Activated CD4-positive, alpha-beta memory T cell treated with anti-CD3 and anti-CD28 coated beads, Interleukin-2, amount 10 ng/mL, durations not matched to agents 7 days and 5 days (primary cell): ENCODE measurements around the gene CC2D1A. TPM values are rescaled to one million over a fixed set of nuclear protein-coding genes. Genes with fewer than 3 reads are reported as not detected.

Experiments
- CTCF ChIA-PET: fragments of 350-600 bp; sonication (Branson Sonifier 250); formaldehyde crosslinking; loops from one replicate; lab custom pipeline; 2021; ENCODE audit warnings: antibody characterized with exemption, inconsistent platforms; lab: Charles Lee
- POLR2A ChIA-PET: fragments of 350-600 bp; sonication (Branson Sonifier 250); formaldehyde crosslinking; loops from one replicate; lab custom pipeline; 2021; ENCODE audit warnings: antibody characterized with exemption; lab: Charles Lee
- DNase-seq: peaks from one replicate; pipeline ENCODE4 v3.0.0-alpha.2; 2020
- H3K27ac Mint-ChIP-seq: one replicate; pipeline ENCODE4 v1.8.0; 2021; ENCODE audit warnings: mild to moderate bottlenecking, mixed read lengths
- H3K27me3 Mint-ChIP-seq: one replicate; pipeline ENCODE4 v1.8.0; 2021; ENCODE audit warnings: mixed read lengths
- H3K36me3 Mint-ChIP-seq: one replicate; pipeline ENCODE4 v1.8.0; 2021; ENCODE audit warnings: low read depth, mixed read lengths
- H3K4me1 Mint-ChIP-seq: one replicate; pipeline ENCODE4 v1.8.0; 2021; ENCODE audit warnings: mixed read lengths
- H3K4me3 Mint-ChIP-seq: one replicate; pipeline ENCODE4 v1.8.0; 2021; ENCODE audit warnings: mild to moderate bottlenecking, mixed read lengths
- H3K9me3 Mint-ChIP-seq: one replicate; pipeline ENCODE4 v1.8.0; 2021; ENCODE audit warnings: mixed read lengths
- total RNA-seq, 2 experiments: library from RNA; stranded (reverse); gene quantifications; one replicate each; pipeline ENCODE4 v1.2.3, GENCODE V29; 2021

Gene CC2D1A
- total RNA-seq, 2 experiments from 2014 or later: 30.6 to 32.7 TPM

DNA sequence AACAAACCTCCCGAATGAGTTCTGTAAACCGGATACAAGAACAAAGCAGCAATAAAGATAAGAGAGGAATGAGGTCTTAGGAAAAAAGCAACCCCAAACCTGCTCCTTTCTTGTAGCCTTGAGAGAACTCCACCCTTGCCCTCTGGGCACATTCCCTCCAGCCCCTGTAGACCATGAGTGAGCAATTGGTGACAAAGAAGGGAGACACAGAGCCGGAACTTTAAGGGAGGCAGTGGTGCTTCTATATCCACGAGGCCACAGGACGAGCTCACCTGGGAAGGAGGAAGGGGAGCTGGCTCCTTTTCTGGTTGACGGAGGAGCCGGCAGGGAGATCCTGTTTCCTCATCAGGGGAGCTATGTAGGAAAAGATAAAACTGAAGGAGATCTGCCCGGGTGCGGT is 13.1 kb upstream of the CC2D1A start:
- no peak overlapping the region for H3K4me3 Mint-ChIP-seq
- H3K27me3 Mint-ChIP-seq: no peaks in the 10 kb centered on the region
- DNase-seq: no peak
- H3K4me1 Mint-ChIP-seq: no peaks in the 10 kb centered on the region
- H3K9me3 Mint-ChIP-seq: no peaks in the 10 kb centered on the region
- ChIA-PET CTCF (no interaction called here), POLR2A (no interaction called here)
- no peaks in the 10 kb centered on the region for H3K36me3 Mint-ChIP-seq
- no peak overlapping the region for H3K27ac Mint-ChIP-seq

DNA sequence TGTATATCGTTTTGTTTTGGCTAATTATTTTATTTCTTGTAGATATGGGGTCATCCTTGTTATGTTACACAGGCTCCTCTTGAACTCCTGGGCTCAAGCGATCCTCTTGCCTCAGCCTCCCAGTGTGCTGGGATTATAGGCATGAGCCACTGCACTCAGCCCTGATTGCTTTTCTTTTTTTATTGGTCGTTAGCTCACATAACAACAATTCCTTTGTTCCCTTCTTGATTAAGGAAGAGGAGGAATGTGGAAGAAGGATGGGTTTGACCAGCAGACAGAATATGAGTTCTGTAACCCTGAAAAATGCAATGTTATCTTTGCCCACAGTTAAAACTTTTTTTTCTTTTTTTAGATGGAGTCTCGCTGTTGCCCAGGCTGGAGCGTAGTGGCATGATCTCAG is 11.4 kb upstream of the CC2D1A start:
- POLR2A ChIA-PET: no interaction called here
- no peaks in the 10 kb centered on the region for H3K9me3 Mint-ChIP-seq

DNA sequence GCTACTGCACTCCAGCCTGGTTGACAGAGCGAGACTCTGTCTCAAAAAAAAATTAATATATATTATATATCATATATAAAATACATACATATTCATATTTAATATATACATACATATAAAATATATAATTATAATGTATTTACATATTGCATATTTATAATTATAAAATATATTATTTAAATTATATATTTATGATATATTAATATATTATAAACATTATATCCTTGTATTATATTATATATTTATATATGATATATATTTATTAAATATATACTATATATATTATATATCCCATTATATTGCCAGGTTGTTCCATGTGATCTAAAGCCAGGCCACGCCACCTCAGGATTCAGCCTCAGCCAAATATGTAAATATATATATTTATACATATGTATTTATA is 9.8 kb upstream of the CC2D1A start:
- Mint-ChIP-seq H3K4me1 (no peaks in the 10 kb centered on the region), H3K27ac (no peak overlapping the region), H3K27me3 (no peaks in the 10 kb centered on the region), H3K4me3 (no peak overlapping the region), H3K36me3 (no peaks in the 10 kb centered on the region), H3K9me3 (no peaks in the 10 kb centered on the region)
- ChIA-PET CTCF (no interaction called here), POLR2A (no interaction called here)
- no peak for DNase-seq

More for the DNA sequence above, 11.4 kb upstream of the CC2D1A start:
- Mint-ChIP-seq H3K4me1 (no peaks in the 10 kb centered on the region), H3K27me3 (no peaks in the 10 kb centered on the region), H3K27ac (no peak overlapping the region), H3K36me3 (no peaks in the 10 kb centered on the region), H3K4me3 (no peak overlapping the region)
- no peak for DNase-seq
- CTCF ChIA-PET: no interaction called here

DNA sequence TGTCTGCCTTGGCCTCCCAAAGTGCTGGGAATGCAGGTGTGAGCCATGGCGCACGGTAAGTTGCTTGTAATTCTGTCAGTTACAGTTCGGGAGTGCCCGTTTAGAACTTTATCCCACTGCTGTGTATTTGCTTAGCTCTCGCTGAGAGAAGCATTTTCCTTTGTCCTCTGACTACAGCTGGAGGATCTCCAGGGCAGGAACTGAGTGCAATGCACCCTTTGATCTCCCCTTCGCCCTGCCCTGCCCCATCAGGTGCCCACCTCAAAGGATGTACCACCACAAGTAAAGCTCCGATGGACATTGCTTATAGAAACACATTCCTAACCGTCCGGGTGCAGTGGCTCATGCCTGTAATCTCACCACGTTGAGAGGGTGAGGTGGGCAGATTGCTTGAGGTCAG is 6.6 kb upstream of the CC2D1A start:
- Mint-ChIP-seq H3K27ac (no peak overlapping the region), H3K36me3 (no peaks in the 10 kb centered on the region), H3K27me3 (no peaks in the 10 kb centered on the region), H3K9me3 (no peaks in the 10 kb centered on the region), H3K4me3 (no peak overlapping the region), H3K4me1 (peaks cover 7% of the 10 kb centered on the region)
- DNase-seq: no peak
- ChIA-PET POLR2A (interaction anchor here (1.2 to 1.4 kb wide), 2 partner anchors 13 to 39 kb away, joined by 3 to 4 read pairs; partner anchors contain the start of gene PODNL1), CTCF (no interaction called here)

DNA sequence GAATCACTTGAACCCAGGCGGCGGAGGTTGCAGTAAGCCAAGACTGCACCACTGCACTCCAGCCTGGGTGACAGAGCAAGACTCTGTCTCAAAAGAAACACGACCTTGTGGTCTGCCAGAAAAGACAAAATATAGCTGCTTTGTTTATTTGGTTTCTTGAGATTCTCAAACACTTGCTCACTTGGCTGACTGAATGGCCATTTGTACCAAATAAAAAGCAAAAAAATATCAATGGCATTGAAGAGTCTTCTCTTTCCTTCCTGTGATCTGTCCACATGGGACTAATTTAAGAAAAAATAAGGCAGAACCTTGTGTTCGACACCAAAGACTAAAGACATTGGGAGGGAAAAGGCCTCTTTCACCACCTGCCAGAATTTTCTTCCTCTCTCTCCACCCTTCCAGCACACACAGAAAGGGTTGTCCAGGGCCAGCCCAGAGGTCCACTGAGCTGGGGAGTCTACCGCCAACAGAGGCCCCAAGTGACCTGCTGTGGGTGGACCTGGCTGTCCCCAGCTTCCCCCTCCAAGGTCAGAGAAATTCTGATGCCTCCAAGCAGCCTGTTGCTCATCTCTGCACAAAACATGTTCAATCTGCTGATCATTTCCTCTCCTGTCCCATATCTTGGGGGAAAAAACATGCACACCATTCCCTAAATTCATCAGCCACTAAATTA is 6.0 kb upstream of the CC2D1A start:
- Mint-ChIP-seq H3K4me1 (peaks cover 12% of the 10 kb centered on the region), H3K4me3 (no peak overlapping the region), H3K27ac (no peak overlapping the region), H3K9me3 (peaks cover 3% of the 10 kb centered on the region), H3K36me3 (no peaks in the 10 kb centered on the region), H3K27me3 (no peaks in the 10 kb centered on the region)
- ChIA-PET POLR2A (interaction anchor here (1.2 to 1.4 kb wide), 2 partner anchors 13 to 39 kb away, joined by 3 to 4 read pairs; partner anchors contain the start of gene PODNL1), CTCF (no interaction called here)
- DNase-seq: no peak

DNA sequence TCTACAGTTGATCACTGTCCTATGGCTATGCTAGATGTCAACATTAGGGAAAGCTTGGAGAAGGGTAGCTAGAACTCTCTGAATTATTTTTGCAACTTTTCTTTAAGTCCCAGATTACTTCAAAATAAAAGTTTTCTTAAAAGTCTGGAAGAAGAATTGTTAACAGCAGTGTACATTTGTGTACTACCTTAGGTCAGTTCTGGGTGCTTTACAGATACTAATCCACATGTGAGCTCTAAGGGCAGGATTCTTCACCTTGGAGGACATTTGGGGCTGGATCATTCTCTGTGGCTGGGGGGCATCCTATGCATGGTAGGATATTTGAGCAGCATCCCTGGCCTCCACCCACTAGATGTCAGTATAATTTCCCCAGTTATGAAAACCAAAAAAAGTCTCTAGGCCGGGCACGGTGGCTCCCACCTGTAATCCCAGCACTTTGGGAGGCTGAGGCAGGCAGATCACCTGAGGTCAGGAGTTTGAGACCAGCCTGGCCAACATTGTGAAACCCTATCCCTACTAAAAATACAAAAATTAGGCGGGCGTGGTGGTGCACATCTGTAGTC is 2.9 kb upstream of the CC2D1A start:
- peaks cover 27% of the 10 kb centered on the region for H3K4me1 Mint-ChIP-seq
- DNase-seq: peak; percentile 51
- CTCF ChIA-PET: interaction anchor here (0.7 to 2.6 kb wide), 11 partner anchors 8 to 209 kb away, joined by 3 to 12 read pairs (median 4); partner anchors contain the start of genes DCAF15, IL27RA and MISP3
- no peaks in the 10 kb centered on the region for H3K36me3 Mint-ChIP-seq
- peak overlapping the region; percentile 16 for H3K27ac Mint-ChIP-seq
- H3K4me3 Mint-ChIP-seq: no peak overlapping the region
- H3K9me3 Mint-ChIP-seq: peaks cover 3% of the 10 kb centered on the region
- POLR2A ChIA-PET: interaction anchor here (1.0 to 1.6 kb wide), 3 partner anchors 18 to 50 kb away, joined by 3 read pairs; no protein-coding TSS in a partner anchor
- no peaks in the 10 kb centered on the region for H3K27me3 Mint-ChIP-seq

DNA sequence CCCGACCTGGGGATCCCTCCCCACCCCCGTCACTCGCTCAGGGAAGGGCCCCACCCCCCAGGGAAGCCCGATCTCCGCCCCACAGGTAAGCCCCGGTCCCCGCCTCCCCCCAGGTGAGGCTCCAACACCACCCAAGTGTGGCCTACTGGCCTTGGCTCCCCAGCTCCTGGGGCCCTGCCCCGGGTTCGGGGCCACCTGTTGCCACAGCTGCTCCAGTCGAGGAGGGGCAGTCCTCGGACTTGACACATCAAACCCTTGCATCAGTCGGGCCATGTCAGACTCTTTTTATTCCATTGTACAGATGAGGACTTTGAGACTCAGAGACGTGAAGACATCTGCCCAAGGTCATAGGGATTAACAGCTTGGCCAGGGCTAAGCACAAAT is 512 bp downstream of the CC2D1A start:
- ChIA-PET CTCF (interaction anchor here (0.7 to 1.0 kb wide), 3 partner anchors 24 to 167 kb away, joined by 3 to 4 read pairs (median 4); no protein-coding TSS in a partner anchor), POLR2A (interaction anchor here (0.7 to 2.7 kb wide), 7 partner anchors 12 to 230 kb away, joined by 3 to 12 read pairs (median 3); partner anchors contain the start of genes IL27RA and RFX1)
- DNase-seq: peak; percentile 42

DNA sequence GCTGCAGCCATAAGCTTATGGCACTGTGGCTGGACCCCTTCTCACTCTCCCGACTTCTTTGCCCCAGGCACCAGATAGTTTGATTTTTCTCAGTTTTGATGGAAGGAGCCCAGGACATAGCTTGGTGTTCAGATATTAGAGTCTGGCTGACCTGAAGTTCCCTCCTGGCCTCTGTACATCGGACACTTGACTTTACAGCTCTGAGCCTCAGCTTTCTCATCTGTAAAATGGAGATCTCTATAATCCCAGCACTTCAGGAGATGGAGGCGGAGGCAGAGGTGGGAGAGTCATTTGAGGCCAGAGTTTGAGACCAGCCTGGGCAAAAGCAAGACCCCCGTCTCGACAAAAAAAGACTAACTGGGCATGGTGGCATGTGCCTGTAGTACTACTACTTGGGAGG is 909 bp downstream of the CC2D1A start:
- H3K4me1 Mint-ChIP-seq: peaks cover 29% of the 10 kb centered on the region
- no peaks in the 10 kb centered on the region for H3K27me3 Mint-ChIP-seq
- peak overlapping the region; percentile 80 for H3K4me3 Mint-ChIP-seq
- ChIA-PET CTCF (interaction anchor here (0.6 to 1.0 kb wide), 4 partner anchors 24 to 225 kb away, joined by 3 to 4 read pairs (median 4); no protein-coding TSS in a partner anchor), POLR2A (interaction anchor here (0.7 to 2.7 kb wide), 7 partner anchors 11 to 230 kb away, joined by 3 to 12 read pairs (median 3); partner anchors contain the start of genes IL27RA and RFX1)
- DNase-seq: no peak
- no peak overlapping the region for H3K27ac Mint-ChIP-seq
- peaks cover 3% of the 10 kb centered on the region for H3K9me3 Mint-ChIP-seq
- peaks cover 15% of the 10 kb centered on the region for H3K36me3 Mint-ChIP-seq

More for the DNA sequence above, 512 bp downstream of the CC2D1A start:
- peaks cover 3% of the 10 kb centered on the region for H3K9me3 Mint-ChIP-seq
- H3K27me3 Mint-ChIP-seq: no peaks in the 10 kb centered on the region
- peak overlapping the region; percentile 80 for H3K4me3 Mint-ChIP-seq
- H3K36me3 Mint-ChIP-seq: peaks cover 14% of the 10 kb centered on the region
- peaks cover 29% of the 10 kb centered on the region for H3K4me1 Mint-ChIP-seq
- H3K27ac Mint-ChIP-seq: no peak overlapping the region

DNA sequence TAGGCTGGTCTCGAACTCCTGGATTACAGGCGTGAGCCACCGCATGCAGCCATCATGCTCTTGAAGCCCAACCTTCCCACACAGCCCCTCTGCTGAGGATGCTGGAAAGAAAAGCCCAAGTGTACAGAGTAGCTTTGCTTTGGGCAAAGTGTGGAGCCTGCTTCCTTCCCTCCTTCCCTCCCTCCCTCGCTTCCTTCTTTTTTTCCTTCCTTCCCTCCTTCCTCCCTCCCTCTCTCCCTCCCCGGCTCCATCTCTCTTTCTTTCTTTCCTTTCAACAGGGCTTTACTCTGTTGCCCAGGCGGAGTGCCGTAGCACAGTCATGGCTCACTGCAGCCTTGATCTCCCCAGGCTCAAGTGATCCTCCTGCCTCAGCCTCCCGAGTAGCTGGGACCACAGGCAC is 2.7 kb downstream of the CC2D1A start:
- H3K27me3 Mint-ChIP-seq: no peaks in the 10 kb centered on the region
- H3K36me3 Mint-ChIP-seq: peaks cover 26% of the 10 kb centered on the region
- peaks cover 3% of the 10 kb centered on the region for H3K9me3 Mint-ChIP-seq
- peaks cover 22% of the 10 kb centered on the region for H3K4me1 Mint-ChIP-seq
- no peak for DNase-seq
- no peak overlapping the region for H3K27ac Mint-ChIP-seq
- H3K4me3 Mint-ChIP-seq: no peak overlapping the region
- POLR2A ChIA-PET: no interaction called here
- CTCF ChIA-PET: interaction anchor here (0.7 kb wide), 1 partner anchor 862 kb away, joined by 4 read pairs; no protein-coding TSS in a partner anchor

DNA sequence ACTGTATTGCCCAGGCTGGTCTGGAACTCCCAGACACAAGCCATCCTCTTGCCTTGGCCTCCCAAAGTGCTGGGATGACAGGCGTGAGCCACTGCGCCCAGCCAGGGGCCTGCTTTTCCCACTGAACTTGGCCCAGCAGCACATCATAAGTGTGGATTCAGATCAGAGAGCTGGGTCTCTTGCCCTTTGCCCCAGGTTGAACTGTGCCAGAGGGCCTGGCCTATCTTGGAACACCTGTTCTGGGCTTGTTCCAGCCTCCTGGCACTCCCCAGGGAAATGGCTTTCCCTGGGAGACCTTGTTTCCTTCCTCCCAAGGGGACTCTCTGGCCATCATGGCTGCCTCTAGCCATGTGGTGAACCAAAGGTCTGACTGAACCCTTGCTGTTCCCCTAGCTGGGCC is 3.4 kb downstream of the CC2D1A start:
- ChIA-PET CTCF (interaction anchor here (0.7 kb wide), 1 partner anchor 863 kb away, joined by 4 read pairs; no protein-coding TSS in a partner anchor), POLR2A (no interaction called here)
- DNase-seq: no peak
- Mint-ChIP-seq H3K4me3 (no peak overlapping the region), H3K4me1 (peaks cover 22% of the 10 kb centered on the region), H3K27me3 (no peaks in the 10 kb centered on the region), H3K36me3 (peaks cover 26% of the 10 kb centered on the region), H3K27ac (no peak overlapping the region), H3K9me3 (peaks cover 3% of the 10 kb centered on the region)

DNA sequence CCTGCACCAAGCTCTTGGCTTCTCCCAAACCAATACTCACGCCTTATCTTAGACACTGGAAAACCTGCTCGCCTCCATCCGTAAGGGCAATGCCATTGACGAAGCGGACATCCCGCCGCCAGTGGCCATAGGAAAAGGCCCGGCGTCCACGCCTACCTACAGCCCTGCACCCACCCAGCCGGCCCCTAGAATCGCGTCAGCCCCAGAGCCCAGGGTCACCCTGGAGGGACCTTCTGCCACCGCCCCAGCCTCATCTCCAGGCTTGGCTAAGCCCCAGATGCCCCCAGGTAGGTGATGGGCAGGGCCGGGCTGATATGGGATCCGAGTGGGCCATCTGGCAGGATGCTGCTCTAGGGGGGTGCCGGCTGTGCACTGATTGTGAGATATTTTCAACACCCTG is 7.4 kb downstream of the CC2D1A start:
- no peak overlapping the region for H3K27ac Mint-ChIP-seq
- H3K36me3 Mint-ChIP-seq: peaks cover 29% of the 10 kb centered on the region
- peaks cover 2% of the 10 kb centered on the region for H3K4me1 Mint-ChIP-seq
- no peak for DNase-seq
- H3K27me3 Mint-ChIP-seq: no peaks in the 10 kb centered on the region
- H3K9me3 Mint-ChIP-seq: no peaks in the 10 kb centered on the region
- no peak overlapping the region for H3K4me3 Mint-ChIP-seq
- POLR2A ChIA-PET: no interaction called here
- CTCF ChIA-PET: no interaction called here

DNA sequence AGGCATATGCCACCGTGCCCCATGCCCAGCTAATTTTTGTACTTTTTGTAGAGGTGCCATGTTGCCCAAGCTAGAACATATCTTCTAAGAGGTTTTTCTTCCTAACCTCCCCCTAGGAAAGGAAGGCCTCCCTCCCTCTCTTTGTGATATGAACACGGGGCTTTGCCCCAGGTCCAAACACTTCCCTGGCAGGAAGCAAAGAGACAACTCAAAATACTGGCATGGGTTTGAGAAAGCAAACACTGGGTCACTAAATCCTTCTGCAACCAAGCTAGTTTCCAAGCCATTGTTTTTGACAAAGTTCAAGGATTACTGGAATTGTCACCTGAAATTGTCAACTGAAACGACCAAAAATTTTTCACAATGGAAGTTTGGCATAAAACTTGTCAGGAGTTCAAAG is 8.8 kb downstream of the CC2D1A start:
- ChIA-PET CTCF (no interaction called here), POLR2A (no interaction called here)
- Mint-ChIP-seq H3K4me3 (no peak overlapping the region), H3K4me1 (peaks cover under 1% of the 10 kb centered on the region), H3K27ac (no peak overlapping the region), H3K9me3 (no peaks in the 10 kb centered on the region), H3K36me3 (peaks cover 32% of the 10 kb centered on the region), H3K27me3 (no peaks in the 10 kb centered on the region)
- DNase-seq: no peak

DNA sequence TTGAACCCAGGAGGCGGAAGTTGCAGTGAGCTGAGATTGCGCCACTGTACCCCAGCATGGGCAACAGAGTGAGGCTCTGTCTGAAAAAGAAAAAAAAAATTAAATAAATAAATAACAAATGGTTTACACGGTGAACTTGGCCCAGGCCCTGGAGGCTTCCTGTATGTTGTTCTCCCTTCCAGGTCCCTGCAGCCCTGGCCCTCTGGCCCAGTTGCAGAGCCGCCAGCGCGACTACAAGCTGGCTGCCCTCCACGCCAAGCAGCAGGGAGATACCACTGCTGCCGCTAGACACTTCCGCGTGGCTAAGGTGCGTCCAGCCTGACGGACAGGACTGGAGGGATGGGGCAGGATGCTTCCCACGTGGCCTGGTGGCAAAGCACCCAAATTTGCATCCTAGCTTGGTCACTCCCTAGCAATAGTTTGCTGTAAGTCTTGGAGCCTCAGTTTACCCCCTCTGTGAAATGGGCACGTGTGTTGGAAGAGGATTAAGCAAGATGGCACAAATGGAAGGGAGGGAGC is 11.9 kb downstream of the CC2D1A start:
- Mint-ChIP-seq H3K4me3 (no peak overlapping the region), H3K27me3 (no peaks in the 10 kb centered on the region), H3K4me1 (no peaks in the 10 kb centered on the region), H3K9me3 (peaks cover 4% of the 10 kb centered on the region), H3K27ac (no peak overlapping the region), H3K36me3 (peaks cover 43% of the 10 kb centered on the region)
- ChIA-PET POLR2A (interaction anchor here (0.7 to 1.6 kb wide), 2 partner anchors 11 to 114 kb away, joined by 3 to 4 read pairs; partner anchors contain the start of gene IL27RA), CTCF (no interaction called here)
- DNase-seq: no peak
